Measurements from ENCODE around the gene ANKRD11.

DNA sequence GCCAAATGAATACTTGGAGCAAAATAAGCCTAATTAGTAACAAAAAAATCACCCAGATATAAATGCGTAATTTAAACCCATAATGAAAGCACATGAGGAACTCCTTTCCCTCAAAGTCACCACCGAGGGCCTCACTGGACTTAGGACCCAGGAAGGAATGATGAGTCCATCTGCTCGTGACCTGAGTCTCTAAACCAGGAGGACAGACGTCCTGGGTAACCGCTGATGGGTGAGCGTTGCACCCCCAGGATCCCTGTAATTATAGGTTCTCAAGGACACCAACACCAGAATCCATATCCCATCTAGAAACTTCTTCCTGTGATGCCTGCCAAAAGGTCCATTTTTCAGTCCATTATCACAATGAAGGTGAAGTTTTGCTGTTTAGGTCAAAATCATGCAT, 151.5 kb downstream of the ANKRD11 start:
- TF ChIP-seq EZH2phosphoT487 (IDR thresholded peaks at IDR 0.05; ENCODE audit: borderline replicate concordance, low read length), result no peak
- TF ChIP-seq CTCF (IDR thresholded peaks at IDR 0.05; ENCODE audit: low read depth, low read length, poor library complexity, severe bottlenecking), result no peak

All from DOHH2 (cell line).